ENCODE data around the gene PDSS2.

PDSS2 gene

GRCh38 chr6:107314531-107314939, 144.8 kb downstream of the PDSS2 start:
- Histone ChIP-seq H3K4me3 (ENCODE audit: insufficient read depth, low read length, poor library complexity, severe bottlenecking) (no peak overlapping the region), H3K79me2 (ENCODE audit: insufficient read depth, low read length) (no peaks in the 10 kb centered on the region), H3K27ac (ENCODE audit: low read depth, low read length) (no peak overlapping the region), H3K9me2 (replicated peaks; ENCODE audit: insufficient read depth, low read length) (no peaks in the 10 kb centered on the region), H3K4me2 (ENCODE audit: low read depth, low read length, poor library complexity, severe bottlenecking) (no peak overlapping the region), H3K36me3 (ENCODE audit: low read length) (no peaks in the 10 kb centered on the region), H2AFZ (ENCODE audit: low read depth, low read length, severe bottlenecking) (no peak overlapping the region), H4K20me1 (ENCODE audit: low read depth, low read length) (no peaks in the 10 kb centered on the region), H3K9ac (ENCODE audit: low read length) (no peak overlapping the region), H3F3A (ENCODE audit: insufficient read depth) (no peaks in the 10 kb centered on the region), H3K9me3 (ENCODE audit: insufficient read depth, low read length) (no peaks in the 10 kb centered on the region), H3K27me3 (ENCODE audit: low read length) (no peaks in the 10 kb centered on the region)
- TF ChIP-seq EZH2phosphoT487 (conservative IDR thresholded peaks at IDR 0.05; ENCODE audit: low read length) (no peak), CTCF (IDR thresholded peaks at IDR 0.05; ENCODE audit: insufficient read depth, low read length, poor library complexity, severe bottlenecking) (no peak)

- H3K27ac ChIP-seq (ENCODE audit: low read depth, low read length) = no peak overlapping the region
- H3K4me3 ChIP-seq (ENCODE audit: insufficient read depth, low read length, poor library complexity, severe bottlenecking) = no peak overlapping the region
- H3K79me2 ChIP-seq (ENCODE audit: insufficient read depth, low read length) = no peaks in the 10 kb centered on the region
- TF ChIP-seq CTCF (IDR thresholded peaks at IDR 0.05; ENCODE audit: insufficient read depth, low read length, poor library complexity, severe bottlenecking) (no peak), EZH2phosphoT487 (conservative IDR thresholded peaks at IDR 0.05; ENCODE audit: low read length) (no peak)
- H4K20me1 ChIP-seq (ENCODE audit: low read depth, low read length) = no peaks in the 10 kb centered on the region
- H3K9me3 ChIP-seq (ENCODE audit: insufficient read depth, low read length) = no peaks in the 10 kb centered on the region
- no peaks in the 10 kb centered on the region for H3K9me2 ChIP-seq (replicated peaks; ENCODE audit: insufficient read depth, low read length)
- no peaks in the 10 kb centered on the region for H3K36me3 ChIP-seq (ENCODE audit: low read length)
- H3F3A ChIP-seq (ENCODE audit: insufficient read depth) = no peaks in the 10 kb centered on the region
- H3K27me3 ChIP-seq (ENCODE audit: low read length) = no peaks in the 10 kb centered on the region
- no peak overlapping the region for H3K4me2 ChIP-seq (ENCODE audit: low read depth, low read length, poor library complexity, severe bottlenecking)
- H2AFZ ChIP-seq (ENCODE audit: low read depth, low read length, severe bottlenecking) = no peak overlapping the region
- no peak overlapping the region for H3K9ac ChIP-seq (ENCODE audit: low read length)
These were observed 145.6 kb downstream of the PDSS2 start for GRCh38 chr6:107313776-107314175.

GRCh38 chr6:107310362-107310761, 149.0 kb downstream of the PDSS2 start:
- Histone ChIP-seq H3F3A (ENCODE audit: insufficient read depth) (no peaks in the 10 kb centered on the region), H3K4me2 (ENCODE audit: low read depth, low read length, poor library complexity, severe bottlenecking) (no peak overlapping the region), H3K27me3 (ENCODE audit: low read length) (no peaks in the 10 kb centered on the region), H3K27ac (ENCODE audit: low read depth, low read length) (no peak overlapping the region), H3K79me2 (ENCODE audit: insufficient read depth, low read length) (no peaks in the 10 kb centered on the region), H3K9me3 (ENCODE audit: insufficient read depth, low read length) (no peaks in the 10 kb centered on the region), H3K9me2 (replicated peaks; ENCODE audit: insufficient read depth, low read length) (no peaks in the 10 kb centered on the region), H3K36me3 (ENCODE audit: low read length) (no peaks in the 10 kb centered on the region), H3K4me3 (ENCODE audit: insufficient read depth, low read length, poor library complexity, severe bottlenecking) (no peak overlapping the region), H2AFZ (ENCODE audit: low read depth, low read length, severe bottlenecking) (no peak overlapping the region), H3K9ac (ENCODE audit: low read length) (no peak overlapping the region), H4K20me1 (ENCODE audit: low read depth, low read length) (no peaks in the 10 kb centered on the region)
- TF ChIP-seq EZH2phosphoT487 (conservative IDR thresholded peaks at IDR 0.05; ENCODE audit: low read length) (no peak), CTCF (IDR thresholded peaks at IDR 0.05; ENCODE audit: insufficient read depth, low read length, poor library complexity, severe bottlenecking) (no peak)

Measured in SU-DHL-6 (cell line).